Measurements from ENCODE around the gene PA2G4. TPM values are rescaled to one million over a fixed set of nuclear protein-coding genes. Genes with fewer than 3 reads are reported as not detected.

PA2G4 gene
- total RNA-seq, 3 donors from 2014 or later: 94.4 to 134 (median 116) TPM

- peak within 1 kb of the TSS; percentile 96 to 98 for H3K27ac ChIP-seq
- DNase-seq (ENCODE audit: low spot score in 2 of 2): peak; percentile 99
- H3K4me3 ChIP-seq: peak within 1 kb of the TSS; percentile 75 to 81 (median 80)
- TF ChIP-seq POLR2AphosphoS5 (IDR thresholded peaks at IDR 0.05): peak; percentile 95 to 97 (median 96)
- TF ChIP-seq POLR2A (IDR thresholded peaks at IDR 0.05): peak; percentile 86
- TF ChIP-seq CTCF (IDR thresholded peaks at IDR 0.05): peak; percentile 48 to 62 (median 55)
- no peaks in the 10 kb centered on the region for H3K27me3 ChIP-seq
- intact Hi-C loops (cut with DNase I; ENCODE audit: low total_unique reads): loop anchor here (2.0 kb wide), 1 partner anchor 351 kb away; the partner anchor contains the start of gene SPRYD4
- H3K9me3 ChIP-seq: no peaks in the 10 kb centered on the region
- H3K36me3 ChIP-seq: no peaks in the 10 kb centered on the region
- H3K4me1 ChIP-seq: peaks cover 5 to 8% of the 10 kb centered on the region in 2 donors
These were observed 13.7 kb downstream of the PA2G4 start, which contains the start of gene ZC3H10 for GRCh38 chr12:56117778-56118687. ZC3H10 (plus strand) TSS chr12:56118266; CDS start chr12:56120563, 2,297 bp downstream.

- intact Hi-C loops (cut with DNase I; ENCODE audit: low total_unique reads): loop anchor here (2.0 kb wide), 1 partner anchor 350 kb away; the partner anchor contains the start of gene SPRYD4
- Histone ChIP-seq H3K27me3 (no peaks in the 10 kb centered on the region), H3K9me3 (no peaks in the 10 kb centered on the region), H3K4me3 (peak overlapping the region; percentile 75 to 81 (median 80)), H3K4me1 (peaks cover 5 to 8% of the 10 kb centered on the region in 2 donors), H3K36me3 (no peaks in the 10 kb centered on the region), H3K27ac (peak overlapping the region; percentile 96 to 98)
- DNase-seq (ENCODE audit: low spot score in 2 of 2): no peak
- TF ChIP-seq POLR2A (IDR thresholded peaks at IDR 0.05) (no peak), CTCF (IDR thresholded peaks at IDR 0.05) (no peak), POLR2AphosphoS5 (IDR thresholded peaks at IDR 0.05) (no peak)
These were observed 14.5 kb downstream of the PA2G4 start for GRCh38 chr12:56118688-56119357.

GRCh38 chr12:56119361-56119796, 15.0 kb downstream of the PA2G4 start:
- peak overlapping the region in 2 of 3 donors; percentile 75 to 80 for H3K4me3 ChIP-seq
- intact Hi-C loops (cut with DNase I; ENCODE audit: low total_unique reads): loop anchor here (2.0 kb wide), 1 partner anchor 349 kb away; the partner anchor contains the start of gene SPRYD4
- H3K36me3 ChIP-seq: no peaks in the 10 kb centered on the region
- peak in 1 of 2 donors; percentile 78 for DNase-seq (ENCODE audit: low spot score in 2 of 2)
- H3K4me1 ChIP-seq: peaks cover 5 to 8% of the 10 kb centered on the region in 2 donors
- peak overlapping the region; percentile 96 to 98 for H3K27ac ChIP-seq
- H3K9me3 ChIP-seq: no peaks in the 10 kb centered on the region
- H3K27me3 ChIP-seq: no peaks in the 10 kb centered on the region
- peak; percentile 35 to 80 (median 44) for TF ChIP-seq POLR2AphosphoS5 (IDR thresholded peaks at IDR 0.05)
- TF ChIP-seq POLR2A (IDR thresholded peaks at IDR 0.05): no peak
- TF ChIP-seq CTCF (IDR thresholded peaks at IDR 0.05): peak; percentile 81 to 91 (median 87)

GRCh38 chr12:56120158-56120846, 15.9 kb downstream of the PA2G4 start:
- H3K9me3 ChIP-seq: no peaks in the 10 kb centered on the region
- no peak for DNase-seq (ENCODE audit: low spot score in 2 of 2)
- H3K27ac ChIP-seq: peak overlapping the region; percentile 96 to 98
- H3K36me3 ChIP-seq: no peaks in the 10 kb centered on the region
- H3K4me1 ChIP-seq: peaks cover 5 to 8% of the 10 kb centered on the region in 2 donors
- intact Hi-C loops (cut with DNase I; ENCODE audit: low total_unique reads): loop anchor here (5.0 kb wide), 1 partner anchor 37 kb away; the partner anchor contains the start of gene MYL6
- H3K27me3 ChIP-seq: no peaks in the 10 kb centered on the region
- TF ChIP-seq CTCF (IDR thresholded peaks at IDR 0.05) (no peak), POLR2AphosphoS5 (IDR thresholded peaks at IDR 0.05) (no peak), POLR2A (IDR thresholded peaks at IDR 0.05) (no peak)
- H3K4me3 ChIP-seq: no peak overlapping the region
